HG03565 (cell line): Measurements from ENCODE around the gene MYOG.

Experiments
- ATAC-seq: cut with Tn5 transposase; IDR thresholded peaks from one replicate; pipeline ENCODE4 v1.9.1; 2021; ENCODE audit warnings: mild to moderate bottlenecking, moderate library complexity; ENCODE audit not compliant: unreplicated experiment

MYOG gene

DNA sequence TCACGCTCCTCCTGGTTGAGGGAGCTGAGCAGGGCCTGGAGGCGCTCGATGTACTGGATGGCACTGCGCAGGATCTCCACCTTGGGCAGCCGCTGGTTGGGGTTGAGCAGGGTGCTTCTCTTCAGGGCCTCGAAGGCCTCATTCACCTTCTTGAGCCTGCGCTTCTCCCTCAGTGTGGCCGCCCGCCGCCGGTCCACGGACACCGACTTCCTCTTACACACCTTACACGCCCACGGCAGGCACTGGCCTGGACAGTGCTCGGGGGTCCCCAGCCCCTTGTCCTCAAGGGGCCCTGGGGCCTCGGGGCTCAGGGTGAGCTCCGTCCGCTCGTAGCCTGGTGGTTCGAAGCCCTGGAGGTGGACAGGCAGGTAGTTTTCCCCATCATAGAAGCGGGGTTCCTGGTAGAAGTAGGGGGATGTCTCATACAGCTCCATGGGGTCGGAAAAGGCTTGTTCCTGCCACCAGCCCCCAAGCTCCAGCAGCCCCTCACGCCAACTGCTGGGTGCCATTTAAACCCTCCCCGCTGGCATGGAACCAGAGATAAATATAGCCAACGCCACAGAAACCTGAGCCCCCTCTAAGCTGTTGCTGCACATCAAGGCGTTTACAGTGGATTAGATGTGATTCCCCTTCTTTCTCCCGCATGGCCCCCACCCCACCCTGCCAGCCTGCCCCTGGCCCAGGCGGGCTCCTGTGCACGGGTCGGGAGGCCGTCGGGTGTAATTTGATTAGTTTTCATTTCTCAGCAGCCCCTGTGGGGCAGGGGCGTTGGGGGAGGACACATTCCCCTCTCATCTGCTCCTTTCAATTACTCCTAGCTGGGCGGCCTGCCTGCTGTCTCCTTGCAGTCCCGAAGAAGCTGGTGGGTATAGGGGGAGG is at the start of gene MYOG:
MYOG (minus strand) TSS at position 485 of the 879 bp plus-strand sequence; CDS start at position 434, 51 bp downstream.
- ATAC-seq: no peak

DNA sequence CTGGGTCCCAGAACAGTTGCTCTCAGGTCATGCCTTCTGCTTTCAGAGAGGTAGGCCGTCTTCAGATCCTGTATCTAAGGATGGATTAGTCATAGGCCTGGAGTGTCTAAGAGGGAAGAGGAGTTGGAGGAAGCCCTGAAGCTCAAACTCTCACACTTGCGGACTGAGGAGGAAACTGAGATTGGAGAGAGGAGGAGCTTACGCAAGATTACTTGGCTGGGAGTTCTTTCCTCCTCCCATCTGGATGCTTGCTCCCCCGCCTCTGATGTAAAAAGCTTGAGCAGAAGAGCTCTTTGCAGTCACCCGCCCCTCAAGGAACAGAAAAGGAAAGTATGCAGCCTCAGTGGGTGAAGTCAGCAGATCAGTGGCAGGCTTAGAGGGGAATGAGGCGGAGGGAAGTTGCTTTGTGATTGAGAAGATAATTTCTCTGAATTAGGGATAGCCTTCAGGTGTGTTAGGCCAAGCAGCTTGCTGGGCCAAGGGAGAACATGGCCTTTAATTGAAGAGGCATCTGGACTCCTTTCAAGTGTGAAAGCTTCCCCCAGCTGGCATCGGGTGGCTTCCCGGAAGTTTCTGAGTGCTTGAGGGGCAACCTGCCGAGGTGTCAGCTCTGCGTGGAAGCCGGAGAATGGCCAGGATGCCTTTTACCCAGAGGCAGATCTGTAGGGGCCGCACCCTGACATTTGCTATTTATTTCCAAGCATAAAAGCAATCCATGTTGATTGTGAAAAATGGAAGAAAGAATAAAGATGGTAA is 48.3 kb upstream of the MYOG start:
- ATAC-seq: no peak

DNA sequence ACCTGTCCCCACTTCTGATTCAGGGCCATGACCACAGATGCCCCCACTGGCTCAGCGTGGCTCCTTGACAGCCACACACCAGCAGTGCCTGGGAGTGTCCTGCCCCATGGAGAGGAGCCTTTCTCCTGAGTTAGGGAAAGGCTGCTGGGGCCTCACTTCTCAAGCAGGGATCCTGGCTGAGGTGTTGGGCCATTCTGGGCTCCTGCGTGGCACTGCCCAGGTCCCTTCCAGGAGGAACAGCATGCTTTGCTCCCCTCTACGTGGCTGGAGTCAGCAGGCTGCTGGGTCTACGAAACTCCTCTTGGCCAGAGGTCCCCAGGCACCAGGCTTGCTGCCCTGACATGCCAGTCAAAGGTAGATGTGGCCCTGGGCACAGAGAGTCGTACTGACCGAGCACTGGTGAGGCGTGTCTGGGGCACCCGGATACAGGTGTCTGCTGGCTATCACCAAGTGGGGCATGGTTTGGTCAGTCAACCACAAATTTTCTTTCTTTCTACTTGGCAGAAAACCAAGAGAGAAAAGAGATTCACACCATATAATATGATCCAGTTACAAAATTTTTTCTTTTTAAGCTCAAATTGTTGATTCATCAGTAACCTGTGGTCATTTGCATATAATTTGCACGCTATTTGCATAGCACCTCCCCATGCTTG is 45.9 kb upstream of the MYOG start:
- ATAC-seq: no peak

DNA sequence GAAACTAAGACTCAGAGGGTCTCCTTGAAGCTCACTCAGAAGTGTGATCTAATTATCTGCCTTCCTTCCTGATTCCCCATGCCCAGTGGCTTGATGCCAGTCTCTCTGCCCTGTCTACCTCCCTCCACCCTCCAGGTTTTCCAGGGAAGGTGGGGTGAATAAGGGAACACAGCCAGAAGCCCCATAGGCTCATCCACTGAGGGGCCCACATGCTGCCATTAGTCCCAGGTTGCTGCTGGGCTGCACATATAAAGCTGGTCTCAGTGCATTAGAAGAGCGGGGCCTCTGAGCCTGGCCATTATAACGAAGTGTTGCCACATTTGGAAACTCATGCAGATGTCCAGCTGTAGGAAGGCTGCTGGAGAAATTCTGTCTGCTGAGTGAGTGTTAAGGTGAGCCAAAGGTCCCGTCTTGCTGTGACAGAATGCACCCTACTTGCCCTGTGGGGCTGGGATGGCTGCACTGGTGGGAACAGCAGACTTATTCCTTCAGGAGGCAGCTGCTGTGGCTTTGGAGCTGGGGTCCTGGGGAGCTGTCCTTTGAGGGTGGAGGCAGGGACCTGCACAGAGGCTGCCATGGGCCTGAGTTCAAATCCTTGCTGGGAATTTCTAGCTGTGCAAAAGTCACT is 44.7 kb upstream of the MYOG start:
- no peak for ATAC-seq

DNA sequence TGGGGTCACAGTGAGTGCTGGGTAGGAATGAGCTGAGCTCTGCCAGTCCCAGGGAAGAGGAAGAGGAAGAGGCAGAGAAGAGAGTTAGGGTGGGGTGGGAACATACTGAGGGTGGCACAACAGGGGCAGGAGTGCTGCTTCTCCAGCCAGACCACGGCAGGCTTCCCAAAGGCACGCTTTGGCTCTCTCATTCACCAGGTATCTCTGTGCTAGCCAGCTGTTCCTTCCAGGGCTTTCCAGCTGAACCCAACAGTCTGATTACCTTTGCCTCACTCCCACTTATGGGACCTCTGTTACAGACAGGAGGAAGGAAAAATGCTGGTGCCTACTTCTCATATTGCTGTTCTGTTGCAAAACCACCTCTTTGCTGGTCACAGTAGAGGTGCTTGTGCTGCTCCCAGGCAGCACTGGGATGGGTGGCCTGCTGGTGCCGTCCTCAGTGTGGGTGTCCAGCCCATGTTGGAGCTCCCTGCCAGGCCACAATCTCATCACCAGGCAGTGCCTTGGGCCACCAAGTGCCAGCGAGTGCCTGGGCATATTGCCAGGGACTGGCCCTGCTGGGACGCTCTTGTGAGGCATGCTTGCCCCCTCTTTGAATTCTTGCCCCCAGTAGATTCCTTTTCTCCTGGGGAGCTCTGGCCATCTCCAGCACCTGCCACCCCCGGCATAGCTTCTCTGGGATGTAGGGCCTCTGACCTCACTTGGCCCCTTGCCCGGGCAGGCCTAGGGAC is 43.9 kb upstream of the MYOG start:
- no peak for ATAC-seq

DNA sequence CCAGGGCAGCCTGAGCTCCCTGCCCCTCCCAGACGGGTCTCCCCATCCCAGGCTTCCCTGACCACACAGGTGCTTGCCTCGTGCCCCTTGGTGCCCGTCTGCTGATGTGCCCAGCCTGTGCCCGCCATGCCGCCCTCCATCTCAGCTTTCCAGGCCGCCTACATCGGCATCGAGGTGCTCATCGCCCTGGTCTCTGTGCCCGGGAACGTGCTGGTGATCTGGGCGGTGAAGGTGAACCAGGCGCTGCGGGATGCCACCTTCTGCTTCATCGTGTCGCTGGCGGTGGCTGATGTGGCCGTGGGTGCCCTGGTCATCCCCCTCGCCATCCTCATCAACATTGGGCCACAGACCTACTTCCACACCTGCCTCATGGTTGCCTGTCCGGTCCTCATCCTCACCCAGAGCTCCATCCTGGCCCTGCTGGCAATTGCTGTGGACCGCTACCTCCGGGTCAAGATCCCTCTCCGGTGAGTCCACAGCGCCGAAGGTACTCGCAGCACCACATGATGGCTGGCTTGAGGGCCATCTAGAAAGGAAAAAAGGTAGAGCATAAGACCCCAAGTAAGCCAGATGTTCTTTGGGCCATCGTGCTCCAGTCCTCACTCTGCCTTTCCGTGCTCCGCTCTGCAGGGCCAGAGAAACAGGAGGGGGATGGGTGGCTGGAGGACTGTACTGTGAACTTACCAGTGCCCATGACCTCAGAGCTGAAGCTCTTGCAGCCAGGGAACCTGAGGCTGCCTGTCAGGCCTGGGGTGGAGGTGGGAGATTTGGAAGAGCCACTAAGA is 43.1 kb upstream of the MYOG start:
- ATAC-seq: no peak

DNA sequence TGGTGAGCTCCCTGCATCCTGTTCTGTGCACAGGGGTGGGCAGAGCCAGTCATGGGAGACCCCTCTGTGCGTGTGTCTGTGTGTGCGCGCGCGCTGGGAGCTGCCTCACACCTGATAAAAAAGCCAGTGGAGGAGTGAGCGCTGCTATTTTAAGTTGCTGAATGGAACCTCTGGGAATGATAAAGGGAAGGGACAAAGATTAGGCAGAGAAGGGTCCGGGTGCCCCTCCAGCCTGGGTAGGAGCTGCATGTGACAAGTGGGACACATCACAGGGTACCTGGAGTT is 42.6 kb upstream of the MYOG start:
- ATAC-seq: no peak

DNA sequence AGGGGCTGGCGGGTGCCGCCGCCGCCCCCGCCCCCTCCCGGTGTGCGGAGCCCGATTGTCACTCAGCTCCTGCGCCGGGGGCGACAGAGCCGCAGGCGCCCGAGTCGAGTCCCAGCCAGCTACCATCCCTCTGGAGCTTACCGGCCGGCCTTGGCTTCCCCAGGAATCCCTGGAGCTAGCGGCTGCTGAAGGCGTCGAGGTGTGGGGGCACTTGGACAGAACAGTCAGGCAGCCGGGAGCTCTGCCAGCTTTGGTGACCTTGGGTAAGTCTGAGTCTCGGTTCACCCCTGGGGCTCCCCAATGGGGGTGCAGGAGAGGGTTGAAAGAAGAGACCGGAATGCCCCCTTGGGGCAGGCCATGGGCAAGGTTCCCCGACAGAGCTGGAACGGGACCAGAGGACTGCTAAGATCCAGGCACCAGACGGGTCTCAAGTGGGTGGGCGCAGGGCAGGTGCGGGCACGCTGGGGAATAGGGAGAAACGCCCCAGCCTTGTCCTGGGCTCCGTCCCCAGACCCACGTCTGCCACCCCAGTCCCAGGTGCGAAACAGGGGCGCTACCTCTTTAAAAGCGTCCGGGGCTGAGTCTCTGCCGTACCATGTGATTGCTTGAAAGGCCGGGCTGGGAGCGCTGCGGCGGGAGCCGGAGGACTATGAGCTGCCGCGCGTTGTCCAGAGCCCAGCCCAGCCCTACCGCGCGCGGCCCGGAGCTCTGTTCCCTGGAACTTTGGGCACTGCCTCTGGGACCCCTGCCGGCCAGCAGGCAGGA is 42.0 kb upstream of the MYOG start, which contains the start of gene ADORA1:
ADORA1 (plus strand) TSS at position 61 of the 765 bp plus-strand sequence. CDS start 1,116 bp downstream, outside the sequence.
- ATAC-seq: no peak

DNA sequence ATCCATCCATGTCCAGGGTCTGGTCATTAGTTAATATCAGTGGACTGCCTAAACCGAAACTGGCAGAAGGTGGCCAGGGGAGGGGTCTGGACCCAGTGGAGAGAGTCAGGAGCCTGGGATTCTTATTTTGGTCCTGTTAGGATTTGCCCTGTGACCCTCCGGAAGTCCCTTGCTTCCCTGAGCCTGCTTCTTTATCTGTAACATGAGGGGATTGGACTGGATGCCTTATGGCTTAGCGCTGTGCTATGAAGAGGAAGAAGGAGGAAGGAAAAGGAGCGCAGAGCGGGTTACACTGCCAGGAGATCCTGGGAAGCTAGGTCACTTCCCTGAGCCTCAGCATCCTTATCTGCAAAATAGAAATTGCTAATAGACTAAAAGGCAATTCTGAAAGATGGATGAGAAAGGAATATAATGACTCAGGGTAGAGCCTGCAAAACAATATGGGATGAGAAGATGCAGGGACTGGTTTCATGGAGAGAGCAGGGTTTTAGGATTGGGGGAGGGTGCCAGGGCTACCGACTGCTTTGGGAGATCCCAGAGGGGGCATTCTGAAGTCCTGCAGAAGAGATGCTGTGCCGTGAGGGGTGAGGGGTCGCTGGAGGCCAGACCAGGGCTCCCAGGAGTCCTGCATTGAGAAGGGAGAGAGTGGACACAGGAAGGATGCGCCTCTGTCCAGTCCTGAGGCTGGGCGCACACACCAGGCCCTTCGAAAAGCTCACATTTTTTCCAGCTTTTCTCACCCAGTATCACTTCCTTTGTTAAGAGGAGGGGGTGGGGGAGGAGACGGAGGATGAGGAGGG is 41.3 kb upstream of the MYOG start:
- ATAC-seq: no peak

DNA sequence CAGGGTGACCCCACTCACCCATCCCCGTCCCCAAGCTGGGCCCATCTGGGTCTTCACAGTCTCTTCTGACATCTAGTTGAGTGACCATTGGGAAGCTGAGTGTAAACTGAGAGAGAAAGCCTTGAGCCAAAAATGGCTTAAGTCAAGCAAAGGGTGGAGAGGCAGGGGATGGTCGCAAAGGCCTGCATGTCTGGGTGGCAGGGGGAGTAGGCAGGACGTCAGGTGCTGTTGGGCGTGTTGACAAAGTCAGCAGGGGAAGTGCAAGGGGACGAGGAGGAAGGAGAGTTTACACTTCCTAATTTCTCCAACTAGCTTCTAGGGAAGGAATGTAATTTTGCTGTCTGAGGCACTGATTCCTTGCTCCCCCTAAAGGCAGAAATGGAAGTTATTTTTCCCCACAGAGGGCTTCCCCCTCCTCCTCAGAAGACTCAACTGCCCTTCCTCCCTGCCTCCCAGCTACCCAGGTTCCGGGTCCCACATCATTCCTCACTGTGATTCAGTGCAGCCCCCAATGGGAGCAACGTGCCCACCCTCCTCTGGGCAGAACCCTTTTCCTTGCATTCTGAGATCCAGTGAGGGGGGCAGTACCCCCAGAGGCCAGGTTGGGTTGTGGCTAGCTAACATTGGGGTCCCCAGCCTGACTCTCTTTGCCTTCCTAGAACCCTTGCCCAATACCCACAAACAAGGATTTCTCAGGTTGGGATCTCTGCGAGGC is 40.5 kb upstream of the MYOG start:
- no peak for ATAC-seq

DNA sequence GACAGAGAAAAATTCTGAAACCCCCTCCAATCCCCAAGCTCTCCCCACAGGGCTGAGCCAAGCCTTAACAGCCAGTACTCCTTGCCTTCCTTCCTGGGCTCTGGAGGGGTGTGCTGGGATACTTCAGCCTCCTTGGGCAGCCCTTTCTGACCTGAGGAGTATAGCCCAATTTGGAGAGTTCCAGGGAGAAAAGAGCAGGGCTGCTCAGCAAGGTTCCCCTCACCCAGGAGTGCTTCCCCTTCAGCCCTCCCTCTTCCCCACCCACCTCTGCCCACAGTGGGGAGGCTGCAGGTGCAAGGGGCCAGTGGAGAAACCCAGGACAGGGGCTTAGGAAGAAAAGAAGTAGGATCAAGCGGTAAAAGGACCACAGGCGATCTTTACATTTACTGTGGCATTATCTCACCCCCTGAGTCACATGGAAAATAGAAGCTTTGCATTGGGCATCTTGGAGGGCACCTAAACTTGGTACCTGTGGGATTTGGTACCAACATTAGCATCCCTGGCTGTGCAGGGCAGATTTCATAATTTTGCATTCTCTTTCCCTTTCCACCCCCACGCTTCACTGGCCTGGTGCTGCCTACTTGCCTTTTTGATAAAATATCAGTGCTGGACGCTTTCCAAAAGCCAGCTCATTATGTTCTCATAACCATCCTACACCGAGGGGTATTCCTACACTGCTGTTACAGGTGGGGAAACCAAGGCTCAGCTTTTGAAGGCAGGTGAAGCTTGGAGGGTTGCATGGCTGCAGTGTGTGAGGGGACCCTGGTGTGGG is 38.9 kb upstream of the MYOG start:
- ATAC-seq: no peak

DNA sequence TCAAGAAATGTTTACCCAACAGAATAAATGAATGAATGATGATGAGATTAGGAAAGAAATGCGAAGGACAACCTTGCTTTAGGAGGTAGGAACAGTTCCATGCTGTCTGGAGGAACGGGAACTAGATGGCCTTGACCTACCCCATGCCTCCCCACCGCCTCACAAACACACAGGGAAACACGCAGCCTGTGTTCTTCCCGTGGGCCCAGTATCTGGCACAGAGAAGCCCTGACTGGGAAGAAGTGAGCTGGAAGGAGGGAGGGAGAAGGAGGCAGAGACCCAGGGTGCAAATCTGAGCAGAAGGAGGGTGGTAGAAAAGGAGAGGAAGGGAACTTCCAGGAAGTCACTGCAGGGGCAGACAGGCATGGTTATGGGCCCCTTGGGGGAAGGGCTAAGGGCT is 38.2 kb upstream of the MYOG start:
- no peak for ATAC-seq

DNA sequence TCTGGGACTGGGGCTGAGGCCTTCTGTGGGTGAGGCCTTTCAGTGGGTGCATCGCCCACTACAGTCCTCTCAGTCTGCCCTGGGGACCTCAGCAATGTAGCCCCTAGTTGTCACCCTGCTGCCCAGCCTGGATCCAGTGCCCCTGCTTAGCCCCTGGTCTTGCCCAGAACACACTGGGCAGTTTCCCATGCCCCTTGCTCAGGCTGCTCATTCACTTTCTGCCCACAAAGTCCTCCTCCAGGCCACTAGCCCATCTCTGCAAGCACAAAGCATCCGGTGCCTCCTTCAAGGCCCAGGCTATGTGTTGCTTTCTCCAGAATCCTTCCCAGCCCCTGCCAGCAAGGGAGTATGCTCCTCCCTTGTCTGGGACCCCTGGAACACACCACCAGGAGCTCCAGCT is 36.3 kb upstream of the MYOG start:
- no peak for ATAC-seq

DNA sequence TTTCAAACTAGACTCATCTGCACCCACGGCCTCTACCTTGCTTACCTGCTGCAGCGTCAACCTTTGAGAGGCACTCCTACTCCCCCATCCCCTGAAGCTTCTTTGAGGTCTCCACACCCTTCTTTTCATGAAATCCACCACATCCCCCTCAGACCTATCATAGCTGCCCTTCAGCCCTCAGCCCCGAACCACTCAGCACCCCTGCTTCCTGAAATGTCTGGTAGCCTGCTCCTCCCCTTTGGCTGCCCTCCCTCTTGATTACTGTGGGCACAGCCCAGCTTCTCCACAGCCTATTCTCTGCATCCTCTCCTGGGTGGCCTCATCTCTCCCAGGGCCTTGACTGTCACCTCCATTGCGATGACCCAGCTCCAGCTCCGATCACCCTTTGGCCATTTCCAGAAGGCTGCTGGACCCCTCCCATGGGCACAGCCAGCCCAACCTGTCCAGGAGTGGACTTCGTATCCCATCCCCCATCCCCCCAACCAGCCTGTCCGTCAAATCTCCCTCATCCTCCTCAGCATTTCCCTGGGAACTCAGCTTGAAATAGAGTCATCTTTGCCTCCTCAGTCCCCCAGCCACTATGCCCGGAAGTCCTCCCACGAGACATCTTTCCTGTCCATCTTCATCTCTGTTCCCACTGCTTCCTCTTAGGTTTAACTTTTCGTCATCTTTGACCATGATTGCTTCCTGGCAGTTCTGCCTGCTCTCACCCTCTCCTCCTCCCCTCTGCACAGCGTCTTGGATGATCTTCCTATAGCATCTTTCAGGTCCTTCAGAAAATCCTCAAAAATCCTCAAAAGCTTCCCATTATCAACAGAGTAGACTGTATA is 35.6 kb upstream of the MYOG start:
- no peak for ATAC-seq

DNA sequence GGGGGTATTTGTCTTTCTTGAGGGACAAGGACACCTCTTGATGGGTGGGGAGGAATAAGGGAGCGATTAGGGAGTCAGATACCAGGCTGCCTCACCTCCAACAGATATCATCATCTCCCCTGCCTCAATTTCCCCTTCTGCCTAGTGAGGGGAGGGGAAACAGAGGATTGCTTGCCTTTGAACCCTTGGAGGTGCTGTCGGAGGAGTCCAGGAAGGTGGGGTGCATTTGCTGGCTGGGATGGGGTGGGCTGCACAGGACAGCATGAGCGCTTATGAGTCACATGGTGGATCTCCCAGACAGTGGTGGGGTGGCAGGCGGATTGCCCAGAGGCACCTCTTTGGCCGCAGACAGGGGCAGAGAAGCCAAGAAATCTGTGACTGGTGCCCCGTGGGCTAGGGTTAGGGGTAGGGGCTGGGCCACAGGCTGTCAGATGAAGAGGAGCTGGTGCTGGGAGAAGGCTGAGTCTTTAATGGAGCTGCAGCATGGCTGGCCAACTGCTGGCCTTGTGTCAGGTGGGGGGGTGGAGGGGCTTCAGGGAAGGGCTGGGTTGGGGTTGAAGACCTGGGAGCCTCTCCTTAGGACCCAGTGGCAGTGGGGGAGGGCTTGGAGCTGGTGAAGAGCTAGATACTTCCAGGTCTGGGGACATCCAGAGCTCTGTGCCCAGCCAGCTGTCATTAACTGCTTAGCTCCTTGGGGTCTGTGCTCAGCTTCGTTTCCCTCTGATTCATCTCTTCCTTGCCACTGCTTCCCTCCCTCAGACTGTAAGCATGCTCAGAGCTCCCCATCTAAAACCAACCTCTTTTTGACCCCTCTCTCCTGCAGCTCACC is 34.7 kb upstream of the MYOG start:
- no peak for ATAC-seq
